ENCODE data around the gene DPH5.

DPH5 gene

GRCh38 chr1:100976936-100977335, 48.6 kb downstream of the DPH5 start:
- TF ChIP-seq FOXM1 (IDR thresholded peaks at IDR 0.05; ENCODE audit: borderline replicate concordance, low read depth) (no peak), EGR1 (IDR thresholded peaks at IDR 0.05) (no peak), RAD21 (IDR thresholded peaks at IDR 0.05; ENCODE audit: low read depth) (no peak), MAX (IDR thresholded peaks at IDR 0.05) (no peak), TAF1 (IDR thresholded peaks at IDR 0.05; ENCODE audit: low read depth) (no peak), EP300 (IDR thresholded peaks at IDR 0.05; ENCODE audit: borderline replicate concordance) (no peak), CEBPB (IDR thresholded peaks at IDR 0.05) (no peak), TCF12 (IDR thresholded peaks at IDR 0.05; ENCODE audit: low read depth) (no peak), ZBTB7A (IDR thresholded peaks at IDR 0.05; ENCODE audit: low read depth) (no peak), YY1 (IDR thresholded peaks at IDR 0.05; ENCODE audit: low read depth) (no peak), TEAD4 (IDR thresholded peaks at IDR 0.05) (no peak), NFIC (IDR thresholded peaks at IDR 0.05) (no peak), CREB1 (IDR thresholded peaks at IDR 0.05; ENCODE audit: low read depth) (no peak)
- TF ChIP-seq, protein P1, sequence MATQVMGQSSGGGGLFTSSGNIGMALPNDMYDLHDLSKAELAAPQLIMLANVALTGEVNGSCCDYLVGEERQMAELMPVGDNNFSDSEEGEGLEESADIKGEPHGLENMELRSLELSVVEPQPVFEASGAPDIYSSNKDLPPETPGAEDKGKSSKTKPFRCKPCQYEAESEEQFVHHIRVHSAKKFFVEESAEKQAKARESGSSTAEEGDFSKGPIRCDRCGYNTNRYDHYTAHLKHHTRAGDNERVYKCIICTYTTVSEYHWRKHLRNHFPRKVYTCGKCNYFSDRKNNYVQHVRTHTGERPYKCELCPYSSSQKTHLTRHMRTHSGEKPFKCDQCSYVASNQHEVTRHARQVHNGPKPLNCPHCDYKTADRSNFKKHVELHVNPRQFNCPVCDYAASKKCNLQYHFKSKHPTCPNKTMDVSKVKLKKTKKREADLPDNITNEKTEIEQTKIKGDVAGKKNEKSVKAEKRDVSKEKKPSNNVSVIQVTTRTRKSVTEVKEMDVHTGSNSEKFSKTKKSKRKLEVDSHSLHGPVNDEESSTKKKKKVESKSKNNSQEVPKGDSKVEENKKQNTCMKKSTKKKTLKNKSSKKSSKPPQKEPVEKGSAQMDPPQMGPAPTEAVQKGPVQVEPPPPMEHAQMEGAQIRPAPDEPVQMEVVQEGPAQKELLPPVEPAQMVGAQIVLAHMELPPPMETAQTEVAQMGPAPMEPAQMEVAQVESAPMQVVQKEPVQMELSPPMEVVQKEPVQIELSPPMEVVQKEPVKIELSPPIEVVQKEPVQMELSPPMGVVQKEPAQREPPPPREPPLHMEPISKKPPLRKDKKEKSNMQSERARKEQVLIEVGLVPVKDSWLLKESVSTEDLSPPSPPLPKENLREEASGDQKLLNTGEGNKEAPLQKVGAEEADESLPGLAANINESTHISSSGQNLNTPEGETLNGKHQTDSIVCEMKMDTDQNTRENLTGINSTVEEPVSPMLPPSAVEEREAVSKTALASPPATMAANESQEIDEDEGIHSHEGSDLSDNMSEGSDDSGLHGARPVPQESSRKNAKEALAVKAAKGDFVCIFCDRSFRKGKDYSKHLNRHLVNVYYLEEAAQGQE (IDR thresholded peaks at IDR 0.05; ENCODE audit: low read depth): no peak
- TF ChIP-seq, protein P2, sequence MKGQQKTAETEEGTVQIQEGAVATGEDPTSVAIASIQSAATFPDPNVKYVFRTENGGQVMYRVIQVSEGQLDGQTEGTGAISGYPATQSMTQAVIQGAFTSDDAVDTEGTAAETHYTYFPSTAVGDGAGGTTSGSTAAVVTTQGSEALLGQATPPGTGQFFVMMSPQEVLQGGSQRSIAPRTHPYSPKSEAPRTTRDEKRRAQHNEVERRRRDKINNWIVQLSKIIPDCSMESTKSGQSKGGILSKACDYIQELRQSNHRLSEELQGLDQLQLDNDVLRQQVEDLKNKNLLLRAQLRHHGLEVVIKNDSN (IDR thresholded peaks at IDR 0.05): no peak

- no peak for TF ChIP-seq NFIC (IDR thresholded peaks at IDR 0.05)
- TF ChIP-seq YY1 (IDR thresholded peaks at IDR 0.05; ENCODE audit: low read depth): no peak
- TF ChIP-seq EP300 (IDR thresholded peaks at IDR 0.05; ENCODE audit: borderline replicate concordance): no peak
- TF ChIP-seq TCF12 (IDR thresholded peaks at IDR 0.05; ENCODE audit: low read depth): no peak
- TF ChIP-seq TEAD4 (IDR thresholded peaks at IDR 0.05): no peak
- TF ChIP-seq FOXM1 (IDR thresholded peaks at IDR 0.05; ENCODE audit: borderline replicate concordance, low read depth): no peak
- TF ChIP-seq, protein P1 (IDR thresholded peaks at IDR 0.05; ENCODE audit: low read depth): no peak
- no peak for TF ChIP-seq CEBPB (IDR thresholded peaks at IDR 0.05)
- TF ChIP-seq TAF1 (IDR thresholded peaks at IDR 0.05; ENCODE audit: low read depth): no peak
- TF ChIP-seq, protein P2 (IDR thresholded peaks at IDR 0.05): no peak
- TF ChIP-seq MAX (IDR thresholded peaks at IDR 0.05): no peak
- no peak for TF ChIP-seq RAD21 (IDR thresholded peaks at IDR 0.05; ENCODE audit: low read depth)
- TF ChIP-seq ZBTB7A (IDR thresholded peaks at IDR 0.05; ENCODE audit: low read depth): no peak
These were observed 53.4 kb downstream of the DPH5 start for GRCh38 chr1:100972185-100972584.

- TF ChIP-seq, protein P2 (IDR thresholded peaks at IDR 0.05): no peak
- no peak for TF ChIP-seq TEAD4 (IDR thresholded peaks at IDR 0.05)
- no peak for TF ChIP-seq RAD21 (IDR thresholded peaks at IDR 0.05; ENCODE audit: low read depth)
- TF ChIP-seq EGR1 (IDR thresholded peaks at IDR 0.05): no peak
- TF ChIP-seq EP300 (IDR thresholded peaks at IDR 0.05; ENCODE audit: borderline replicate concordance): no peak
- TF ChIP-seq YY1 (IDR thresholded peaks at IDR 0.05; ENCODE audit: low read depth): no peak
- TF ChIP-seq MAX (IDR thresholded peaks at IDR 0.05): no peak
- TF ChIP-seq FOXM1 (IDR thresholded peaks at IDR 0.05; ENCODE audit: borderline replicate concordance, low read depth): no peak
- TF ChIP-seq ZBTB7A (IDR thresholded peaks at IDR 0.05; ENCODE audit: low read depth): no peak
- TF ChIP-seq, protein P1 (IDR thresholded peaks at IDR 0.05; ENCODE audit: low read depth): no peak
- TF ChIP-seq CREB1 (IDR thresholded peaks at IDR 0.05; ENCODE audit: low read depth): no peak
- no peak for TF ChIP-seq NFIC (IDR thresholded peaks at IDR 0.05)
- no peak for TF ChIP-seq TCF12 (IDR thresholded peaks at IDR 0.05; ENCODE audit: low read depth)
- TF ChIP-seq TAF1 (IDR thresholded peaks at IDR 0.05; ENCODE audit: low read depth): no peak
- no peak for TF ChIP-seq CEBPB (IDR thresholded peaks at IDR 0.05)
These were observed 54.6 kb downstream of the DPH5 start for GRCh38 chr1:100971021-100971420.

Data from Ishikawa (cell line).